Esophagus (tissue), 2 donors: ENCODE data around the gene TUBA1A. TPM values are rescaled to one million over a fixed set of nuclear protein-coding genes. Genes with fewer than 3 reads are reported as not detected.
A peak's percentile ranks its signal among the peaks of the same experiment; 100 is the strongest.
"Not testable (repeated sequence)": the region's sequence is repeated elsewhere in the genome, so short reads cannot be mapped to it uniquely, and the experiment has no call there.

Source experiments
- H3K27ac ChIP-seq, 2 donors: one replicate each; pipeline ENCODE4 v1.5.1; 2013; ENCODE audit warnings: low read depth in 2 of 2, mild to moderate bottlenecking in 2 of 2, inconsistent platforms in 1 of 2, low read length in 1 of 2, moderate library complexity in 1 of 2
- H3K27me3 ChIP-seq, 2 donors: one replicate each; pipeline ENCODE4 v1.6.1; 2013; ENCODE audit warnings: low read length in 2 of 2, control low read depth in 1 of 2, mild to moderate bottlenecking in 1 of 2; ENCODE audit not compliant: insufficient read depth in 2 of 2, control insufficient read depth in 1 of 2
- H3K36me3 ChIP-seq, 2 donors: one replicate each; pipeline ENCODE4 v1.6.1; 2013; ENCODE audit warnings: low read length in 1 of 2; ENCODE audit not compliant: control insufficient read depth in 2 of 2, insufficient read depth in 2 of 2
- H3K4me1 ChIP-seq, 2 donors: one replicate each; pipeline ENCODE4 v1.6.1; 2013; ENCODE audit warnings: low read length in 1 of 2; ENCODE audit not compliant: control insufficient read depth in 2 of 2, insufficient read depth in 2 of 2
- H3K4me3 ChIP-seq, 2 donors: one replicate each; pipeline ENCODE4 v1.5.1; 2013; ENCODE audit warnings: low read length in 2 of 2, mild to moderate bottlenecking in 2 of 2, low read depth in 1 of 2, moderate library complexity in 1 of 2
- H3K9me3 ChIP-seq, 2 donors: one replicate each; pipeline ENCODE4 v1.6.1; 2013; ENCODE audit warnings: mild to moderate bottlenecking in 2 of 2, low read depth in 1 of 2, low read length in 1 of 2, moderate library complexity in 1 of 2; ENCODE audit not compliant: control insufficient read depth in 2 of 2, insufficient read depth in 1 of 2
- WGBS, 2 donors: extraction: QIAGEN DNeasy Blood & Tissue Kit; methylation state at CpG; one replicate each; pipeline ENCODE4 v1.1.7; 2013; 5-methylcytosine and 5-hydroxymethylcytosine counted together
- polyA plus RNA-seq, 2 donors: library from polyadenylated mRNA; stranded (reverse); fragments of 200-250 nt; gene quantifications; one replicate each; pipeline ENCODE4 v1.2.3, GENCODE V29; 2013
- donor health status: healthy with polysubstance abuse.
- donor health status: Bipolar disorder and iron deficiency.

Gene TUBA1A
- polyA plus RNA-seq, 2 donors = 19.6 to 74.9 TPM

DNA sequence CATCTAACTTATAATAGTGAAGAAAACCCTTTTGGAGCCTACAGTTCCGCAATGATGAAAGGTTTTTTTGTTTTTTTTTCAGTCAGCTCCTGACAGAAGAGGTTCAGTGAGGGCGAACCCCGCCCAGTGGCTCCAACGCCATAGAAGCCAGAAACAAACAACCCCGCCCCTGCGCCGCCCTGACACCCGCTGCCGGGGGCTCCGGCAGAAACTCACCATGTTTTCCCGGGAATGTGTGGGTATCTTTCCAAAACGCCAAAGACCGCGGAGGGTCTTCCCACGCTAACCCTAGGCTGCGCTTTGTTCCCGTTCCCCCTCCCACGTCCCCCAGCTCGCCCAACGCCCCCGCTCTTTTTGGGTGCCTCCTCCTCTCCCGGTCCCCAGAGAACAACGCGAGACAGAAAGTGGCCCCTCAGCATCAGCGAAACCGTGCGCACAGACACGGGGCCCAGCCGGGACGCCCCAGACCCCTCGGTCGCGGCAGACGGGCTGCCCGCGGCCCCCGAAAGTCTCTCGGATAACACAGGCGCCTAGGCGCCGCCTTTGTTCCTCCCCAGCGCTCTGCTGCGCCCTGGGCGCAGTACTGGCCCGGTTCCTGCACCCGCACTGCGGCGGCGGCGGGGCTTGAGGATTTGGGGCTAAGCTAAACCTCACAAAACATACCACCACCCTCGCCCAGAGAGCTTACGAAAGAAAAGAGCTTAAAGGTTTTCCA, 522 bp downstream of the TUBA1A start:
- Histone ChIP-seq H3K9me3 (no peaks in the 10 kb centered on the region), H3K4me1 (no peaks in the 10 kb centered on the region), H3K36me3 (no peaks in the 10 kb centered on the region), H3K27ac (peak overlapping the region; percentile 97 to 99), H3K27me3 (no peaks in the 10 kb centered on the region), H3K4me3 (peak overlapping the region; percentile 73 to 83)
- WGBS, 2 donors = 0% methylated on average over 52 of the region's 52 CpGs

DNA sequence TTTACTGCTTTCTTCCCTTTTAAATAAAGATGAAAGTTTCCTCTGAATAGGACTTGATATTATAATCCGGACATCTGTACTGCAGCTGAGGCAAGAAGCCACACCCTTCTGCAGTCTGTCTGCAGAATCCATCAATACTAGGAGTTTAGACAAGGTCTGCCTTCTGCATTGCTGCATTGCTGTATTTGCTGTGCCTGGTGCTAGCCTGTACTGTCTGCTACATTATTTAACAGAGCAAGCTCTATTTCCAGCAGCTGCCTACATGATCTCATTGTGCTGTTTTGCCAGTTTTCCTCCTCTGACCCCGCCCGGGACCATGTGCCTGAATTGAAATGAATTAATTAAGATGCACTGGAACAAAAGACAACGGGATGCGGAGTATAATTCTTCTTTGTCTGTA, 1.7 kb downstream of the TUBA1A start:
- Histone ChIP-seq H3K9me3 (no peaks in the 10 kb centered on the region), H3K36me3 (no peaks in the 10 kb centered on the region), H3K4me3 (peak overlapping the region in 1 of 2 donors; percentile 19), H3K4me1 (no peaks in the 10 kb centered on the region), H3K27me3 (no peaks in the 10 kb centered on the region), H3K27ac (peak overlapping the region in 1 of 2 donors; percentile 31)
- 26 to 34% methylated on average over 5 of the region's 5 CpGs for WGBS, 2 donors

DNA sequence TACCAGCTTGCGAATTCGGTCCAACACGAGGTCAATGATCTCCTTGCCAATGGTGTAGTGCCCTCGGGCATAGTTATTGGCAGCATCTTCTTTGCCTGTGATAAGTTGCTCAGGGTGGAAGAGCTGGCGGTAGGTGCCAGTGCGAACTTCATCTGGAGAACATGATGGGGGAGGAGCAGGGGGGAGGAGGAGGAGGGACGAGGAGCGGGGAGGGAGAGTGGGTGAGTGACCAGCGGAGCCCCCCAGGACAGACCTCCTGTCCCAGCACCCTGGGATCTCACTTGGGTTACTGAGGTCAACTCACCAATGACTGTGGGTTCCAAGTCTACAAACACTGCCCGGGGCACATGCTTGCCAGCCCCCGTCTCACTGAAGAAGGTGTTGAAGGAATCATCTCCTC, 2.6 kb downstream of the TUBA1A start:
- not testable (repeated sequence) for H3K27ac ChIP-seq, H3K36me3 ChIP-seq, H3K9me3 ChIP-seq, H3K27me3 ChIP-seq, H3K4me1 ChIP-seq, H3K4me3 ChIP-seq
- WGBS, 2 donors = 75 to 78% methylated on average over 11 of the region's 11 CpGs

DNA sequence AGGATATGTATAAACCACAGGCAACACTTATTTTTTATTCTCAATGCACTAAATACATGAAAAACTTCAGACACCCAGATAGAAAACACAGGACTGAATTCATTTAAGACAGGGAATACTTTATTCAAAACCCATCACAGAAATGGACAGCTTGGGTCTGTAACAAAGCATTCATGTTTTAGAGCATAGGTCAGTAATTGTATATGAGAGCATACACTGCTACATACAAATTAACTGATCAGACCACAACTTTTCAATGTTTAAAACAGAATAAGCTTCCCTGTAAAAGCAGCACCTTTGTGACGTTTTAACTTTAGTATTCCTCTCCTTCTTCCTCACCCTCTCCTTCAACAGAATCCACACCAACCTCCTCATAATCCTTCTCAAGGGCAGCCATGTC, 4.2 kb downstream of the TUBA1A start:
- 85 to 88% methylated on average over 1 of the region's 1 CpG for WGBS, 2 donors
- H3K36me3 ChIP-seq, H3K9me3 ChIP-seq, H3K4me3 ChIP-seq, H3K27ac ChIP-seq, H3K27me3 ChIP-seq, H3K4me1 ChIP-seq: not testable (repeated sequence)

DNA sequence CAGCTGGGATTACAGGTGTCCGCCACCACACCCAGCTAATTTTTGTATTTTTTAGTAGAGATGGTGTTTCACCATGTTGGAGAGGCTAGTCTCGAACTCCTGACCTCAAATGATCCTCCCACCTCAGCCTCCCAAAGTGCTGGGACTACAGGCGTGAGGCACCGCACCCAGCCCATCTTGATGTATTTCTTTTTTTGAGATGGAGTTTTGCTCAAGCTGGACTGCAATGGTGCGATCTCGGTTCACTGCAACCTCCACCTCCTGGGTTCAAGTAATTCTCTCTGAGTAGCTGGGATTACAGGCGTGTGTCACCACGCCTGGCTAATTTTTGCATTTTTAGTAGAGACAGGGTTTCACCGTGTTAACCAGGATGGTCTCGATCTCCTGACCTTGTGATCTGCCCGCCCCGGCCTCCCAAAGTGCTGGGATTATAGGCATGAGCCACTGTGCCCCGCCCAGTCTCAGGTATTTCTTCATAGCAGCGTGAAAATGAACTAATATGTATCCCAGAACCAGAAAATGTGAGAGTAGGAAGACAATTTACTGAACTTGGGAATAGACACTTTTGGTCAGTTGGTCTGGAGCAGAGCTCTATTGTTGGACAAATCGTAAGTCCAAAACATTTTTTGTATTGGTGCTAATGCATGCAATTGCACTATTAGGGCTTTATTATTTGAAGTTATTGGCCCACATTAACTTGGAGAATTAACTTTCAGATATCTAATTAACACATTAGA, 5.5 kb downstream of the TUBA1A start:
- not testable (repeated sequence) for H3K27me3 ChIP-seq, H3K4me1 ChIP-seq, H3K27ac ChIP-seq, H3K9me3 ChIP-seq, H3K4me3 ChIP-seq, H3K36me3 ChIP-seq
- 89 to 91% methylated on average over 15 of the region's 15 CpGs for WGBS, 2 donors

DNA sequence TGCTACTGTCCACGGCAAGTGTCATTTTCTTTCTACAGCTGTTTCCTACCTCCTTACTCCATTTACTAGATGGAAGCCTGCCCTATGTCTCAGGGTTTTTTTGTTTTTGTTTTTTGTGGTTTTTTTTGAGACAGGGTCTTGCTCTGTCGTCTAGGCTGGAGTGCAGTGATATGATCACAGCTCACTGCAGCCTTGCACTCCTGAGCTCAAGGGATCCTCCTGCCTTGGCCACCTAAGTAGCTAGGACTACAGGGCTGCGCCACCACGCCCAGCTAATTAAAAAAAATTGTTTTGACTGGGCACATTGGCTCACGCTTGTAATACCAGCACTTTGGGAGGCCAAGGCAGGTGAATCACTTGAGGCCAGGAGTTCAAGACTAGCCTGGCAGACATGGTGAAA, 14.7 kb downstream of the TUBA1A start:
- Histone ChIP-seq H3K4me3 (no peak overlapping the region), H3K36me3 (no peaks in the 10 kb centered on the region), H3K9me3 (no peaks in the 10 kb centered on the region), H3K4me1 (no peaks in the 10 kb centered on the region), H3K27me3 (peaks cover 0 to 3% of the 10 kb centered on the region in 2 donors), H3K27ac (no peak overlapping the region)
- 77 to 81% methylated on average over 5 of the region's 5 CpGs for WGBS, 2 donors

DNA sequence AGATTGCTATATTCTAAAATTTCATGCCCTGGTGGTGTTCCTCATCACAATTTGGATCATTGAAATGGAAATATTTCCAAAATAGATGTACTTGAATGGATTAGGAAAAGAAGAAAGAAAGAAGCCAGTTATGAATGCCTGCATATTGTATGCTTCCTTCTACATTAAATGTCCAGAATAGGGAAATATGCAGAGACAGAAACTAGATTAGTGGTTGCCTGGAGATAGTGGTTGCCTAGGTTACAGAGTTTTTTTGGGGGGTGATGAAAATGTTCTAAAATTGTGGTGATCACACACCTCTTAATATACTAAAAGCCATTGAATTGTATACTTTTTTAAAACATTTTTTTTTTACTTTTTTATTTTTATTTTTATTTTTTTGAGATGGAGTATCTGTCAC, 18.0 kb downstream of the TUBA1A start:
- H3K27me3 ChIP-seq = peaks cover 0 to 3% of the 10 kb centered on the region in 2 donors
- no peaks in the 10 kb centered on the region for H3K36me3 ChIP-seq
- H3K9me3 ChIP-seq = no peaks in the 10 kb centered on the region
- no peak overlapping the region for H3K4me3 ChIP-seq
- no peak overlapping the region for H3K27ac ChIP-seq
- no peaks in the 10 kb centered on the region for H3K4me1 ChIP-seq

DNA sequence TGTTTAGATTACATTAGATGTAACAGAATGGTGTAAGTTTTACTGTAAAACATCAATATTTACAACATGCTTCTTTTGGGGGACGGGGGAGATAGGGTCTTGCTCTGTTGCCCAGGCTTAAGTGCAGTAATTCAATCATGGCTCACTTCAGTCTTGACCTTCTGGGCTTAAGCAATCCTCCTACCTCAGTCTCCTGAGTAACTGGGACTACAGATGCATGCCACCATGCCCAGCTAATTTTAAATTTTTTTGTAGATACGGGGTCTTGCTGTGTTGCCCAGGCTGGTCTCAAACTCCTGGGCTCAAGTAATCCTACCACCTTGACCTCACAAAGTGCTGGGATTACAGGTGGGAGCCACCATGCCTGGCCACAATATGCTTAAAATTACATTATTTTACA, 23.8 kb downstream of the TUBA1A start:
- Histone ChIP-seq H3K27me3 (peaks cover 0 to 1% of the 10 kb centered on the region in 2 donors), H3K9me3 (no peaks in the 10 kb centered on the region), H3K27ac (no peak overlapping the region), H3K4me1 (no peaks in the 10 kb centered on the region), H3K4me3 (no peak overlapping the region), H3K36me3 (no peaks in the 10 kb centered on the region)
- 94 to 97% methylated on average over 2 of the region's 2 CpGs for WGBS, 2 donors

DNA sequence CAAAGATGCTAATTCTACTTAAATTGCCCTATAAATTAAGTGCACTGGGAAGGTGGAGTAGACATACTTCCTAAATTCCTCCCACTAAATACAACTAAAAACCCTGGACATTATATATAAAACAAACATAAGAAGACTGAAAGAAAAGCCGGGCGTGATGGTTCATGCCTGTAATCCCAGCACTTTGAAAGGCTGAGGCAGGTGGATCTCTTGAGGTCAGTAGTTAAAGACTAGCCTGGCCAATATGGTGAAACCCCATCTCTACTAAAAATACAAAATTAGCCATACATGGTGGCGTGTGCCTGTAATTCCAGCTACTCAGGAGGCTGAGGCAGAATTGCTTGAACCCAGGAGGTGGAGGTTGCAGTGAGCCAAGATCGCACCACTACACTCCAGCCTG, 27.0 kb downstream of the TUBA1A start:
- H3K4me3 ChIP-seq, H3K27ac ChIP-seq, H3K9me3 ChIP-seq, H3K4me1 ChIP-seq, H3K27me3 ChIP-seq, H3K36me3 ChIP-seq: not testable (repeated sequence)
- WGBS, 2 donors = 84 to 86% methylated on average over 4 of the region's 4 CpGs
